Ishikawa (cell line): ENCODE results near the gene GDPD4.

Source experiments
- EP300 ChIP-seq: IDR thresholded peaks from 2 replicates; pipeline ENCODE4 v1.6.1; 2012; ENCODE audit warnings: borderline replicate concordance
- FOXM1 ChIP-seq: IDR thresholded peaks from 2 replicates; pipeline ENCODE4 v1.6.1; 2012; ENCODE audit warnings: low read depth, borderline replicate concordance
- REST ChIP-seq: IDR thresholded peaks from 2 replicates; pipeline ENCODE4 v1.6.1; 2012; ENCODE audit warnings: low read depth, mild to moderate bottlenecking
- TAF1 ChIP-seq: IDR thresholded peaks from 2 replicates; pipeline ENCODE4 v1.6.1; 2012; ENCODE audit warnings: low read depth, mild to moderate bottlenecking
- TCF12 ChIP-seq: IDR thresholded peaks from 2 replicates; pipeline ENCODE4 v1.6.1; 2012; ENCODE audit warnings: low read depth
- TEAD4 ChIP-seq: IDR thresholded peaks from 2 replicates; pipeline ENCODE4 v1.6.1; 2012
- YY1 ChIP-seq: IDR thresholded peaks from 2 replicates; pipeline ENCODE4 v1.6.1; 2012; ENCODE audit warnings: low read depth

GRCh38 chr11:77179681-77180080 is 121.8 kb downstream of the GDPD4 start:
- no peak for TF ChIP-seq EP300
- no peak for TF ChIP-seq TCF12
- TF ChIP-seq YY1, result no peak
- no peak for TF ChIP-seq TEAD4
- no peak for TF ChIP-seq FOXM1
- no peak for TF ChIP-seq REST
- TF ChIP-seq TAF1, result no peak
